Ishikawa (cell line): ENCODE results near the gene AIMP2.

Source experiments
- CEBPB ChIP-seq: IDR thresholded peaks from 2 replicates; pipeline ENCODE4 v1.6.1; 2012
- CREB1 ChIP-seq: IDR thresholded peaks from 2 replicates; pipeline ENCODE4 v1.6.1; 2012; ENCODE audit warnings: low read depth
- EGR1 ChIP-seq: IDR thresholded peaks from 2 replicates; pipeline ENCODE4 v1.6.1; 2012
- EP300 ChIP-seq: IDR thresholded peaks from 2 replicates; pipeline ENCODE4 v1.6.1; 2012; ENCODE audit warnings: borderline replicate concordance
- FOXM1 ChIP-seq: IDR thresholded peaks from 2 replicates; pipeline ENCODE4 v1.6.1; 2012; ENCODE audit warnings: low read depth, borderline replicate concordance
- NFIC ChIP-seq: IDR thresholded peaks from 2 replicates; pipeline ENCODE4 v1.6.1; 2012
- TCF12 ChIP-seq: IDR thresholded peaks from 2 replicates; pipeline ENCODE4 v1.6.1; 2012; ENCODE audit warnings: low read depth
- TEAD4 ChIP-seq: IDR thresholded peaks from 2 replicates; pipeline ENCODE4 v1.6.1; 2012
- YY1 ChIP-seq: IDR thresholded peaks from 2 replicates; pipeline ENCODE4 v1.6.1; 2012; ENCODE audit warnings: low read depth
- TF ChIP-seq, protein P1 (sequence below): IDR thresholded peaks from 2 replicates; pipeline ENCODE4 v1.6.1; 2012; ENCODE audit warnings: low read depth, mild to moderate bottlenecking
- TF ChIP-seq, protein P2 (sequence below): IDR thresholded peaks from 2 replicates; pipeline ENCODE4 v1.6.1; 2012
- TF ChIP-seq, protein P3 (sequence below): IDR thresholded peaks from 2 replicates; pipeline ENCODE4 v1.6.1; 2012

The AIMP2 gene

DNA sequence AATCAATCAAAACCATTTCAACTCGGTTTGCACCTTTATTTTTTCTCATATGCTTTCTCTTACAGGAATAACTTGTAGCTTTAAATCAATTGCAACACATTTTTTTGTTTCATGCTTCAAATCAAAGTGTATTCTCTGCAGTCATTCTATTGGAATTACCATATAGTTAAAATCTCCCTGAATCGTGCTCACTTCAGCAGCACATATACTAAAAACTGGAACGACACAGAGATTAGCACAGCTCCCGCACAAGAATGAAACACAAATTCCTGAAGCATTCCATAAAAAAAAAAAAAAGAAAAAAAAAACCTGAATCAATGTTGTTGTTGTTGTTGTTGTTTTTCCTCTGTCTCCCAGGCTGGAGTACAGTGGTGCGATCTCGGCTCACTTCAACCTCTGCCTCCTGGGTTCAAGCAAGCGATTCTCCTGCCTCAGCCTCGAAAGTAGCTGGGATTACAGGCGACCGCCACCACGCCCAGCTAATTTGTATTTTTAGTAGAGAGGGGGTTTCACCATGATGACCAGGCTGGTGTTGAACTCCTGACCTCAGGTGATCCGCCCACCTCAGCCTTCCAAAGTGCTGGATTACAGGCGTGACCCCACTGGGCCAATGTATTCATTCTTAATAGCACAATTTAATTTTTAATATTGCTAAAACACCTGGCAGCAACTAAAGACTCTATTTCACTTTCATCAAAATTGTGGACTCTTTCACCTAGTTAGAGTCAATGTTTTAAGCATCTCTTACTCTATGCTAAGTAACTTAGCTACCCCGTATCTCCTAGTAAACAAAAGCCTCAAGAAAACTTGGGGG lies 48.5 kb downstream of the AIMP2 start:
- TF ChIP-seq CREB1 (no peak), EGR1 (no peak), YY1 (no peak), CEBPB (no peak), FOXM1 (no peak), EP300 (no peak), TCF12 (no peak), NFIC (no peak)
- TF ChIP-seq, protein P1, sequence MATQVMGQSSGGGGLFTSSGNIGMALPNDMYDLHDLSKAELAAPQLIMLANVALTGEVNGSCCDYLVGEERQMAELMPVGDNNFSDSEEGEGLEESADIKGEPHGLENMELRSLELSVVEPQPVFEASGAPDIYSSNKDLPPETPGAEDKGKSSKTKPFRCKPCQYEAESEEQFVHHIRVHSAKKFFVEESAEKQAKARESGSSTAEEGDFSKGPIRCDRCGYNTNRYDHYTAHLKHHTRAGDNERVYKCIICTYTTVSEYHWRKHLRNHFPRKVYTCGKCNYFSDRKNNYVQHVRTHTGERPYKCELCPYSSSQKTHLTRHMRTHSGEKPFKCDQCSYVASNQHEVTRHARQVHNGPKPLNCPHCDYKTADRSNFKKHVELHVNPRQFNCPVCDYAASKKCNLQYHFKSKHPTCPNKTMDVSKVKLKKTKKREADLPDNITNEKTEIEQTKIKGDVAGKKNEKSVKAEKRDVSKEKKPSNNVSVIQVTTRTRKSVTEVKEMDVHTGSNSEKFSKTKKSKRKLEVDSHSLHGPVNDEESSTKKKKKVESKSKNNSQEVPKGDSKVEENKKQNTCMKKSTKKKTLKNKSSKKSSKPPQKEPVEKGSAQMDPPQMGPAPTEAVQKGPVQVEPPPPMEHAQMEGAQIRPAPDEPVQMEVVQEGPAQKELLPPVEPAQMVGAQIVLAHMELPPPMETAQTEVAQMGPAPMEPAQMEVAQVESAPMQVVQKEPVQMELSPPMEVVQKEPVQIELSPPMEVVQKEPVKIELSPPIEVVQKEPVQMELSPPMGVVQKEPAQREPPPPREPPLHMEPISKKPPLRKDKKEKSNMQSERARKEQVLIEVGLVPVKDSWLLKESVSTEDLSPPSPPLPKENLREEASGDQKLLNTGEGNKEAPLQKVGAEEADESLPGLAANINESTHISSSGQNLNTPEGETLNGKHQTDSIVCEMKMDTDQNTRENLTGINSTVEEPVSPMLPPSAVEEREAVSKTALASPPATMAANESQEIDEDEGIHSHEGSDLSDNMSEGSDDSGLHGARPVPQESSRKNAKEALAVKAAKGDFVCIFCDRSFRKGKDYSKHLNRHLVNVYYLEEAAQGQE = no peak
- TF ChIP-seq, protein P2, sequence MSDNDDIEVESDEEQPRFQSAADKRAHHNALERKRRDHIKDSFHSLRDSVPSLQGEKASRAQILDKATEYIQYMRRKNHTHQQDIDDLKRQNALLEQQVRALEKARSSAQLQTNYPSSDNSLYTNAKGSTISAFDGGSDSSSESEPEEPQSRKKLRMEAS = no peak
- TF ChIP-seq, protein P3, sequence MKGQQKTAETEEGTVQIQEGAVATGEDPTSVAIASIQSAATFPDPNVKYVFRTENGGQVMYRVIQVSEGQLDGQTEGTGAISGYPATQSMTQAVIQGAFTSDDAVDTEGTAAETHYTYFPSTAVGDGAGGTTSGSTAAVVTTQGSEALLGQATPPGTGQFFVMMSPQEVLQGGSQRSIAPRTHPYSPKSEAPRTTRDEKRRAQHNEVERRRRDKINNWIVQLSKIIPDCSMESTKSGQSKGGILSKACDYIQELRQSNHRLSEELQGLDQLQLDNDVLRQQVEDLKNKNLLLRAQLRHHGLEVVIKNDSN = no peak

DNA sequence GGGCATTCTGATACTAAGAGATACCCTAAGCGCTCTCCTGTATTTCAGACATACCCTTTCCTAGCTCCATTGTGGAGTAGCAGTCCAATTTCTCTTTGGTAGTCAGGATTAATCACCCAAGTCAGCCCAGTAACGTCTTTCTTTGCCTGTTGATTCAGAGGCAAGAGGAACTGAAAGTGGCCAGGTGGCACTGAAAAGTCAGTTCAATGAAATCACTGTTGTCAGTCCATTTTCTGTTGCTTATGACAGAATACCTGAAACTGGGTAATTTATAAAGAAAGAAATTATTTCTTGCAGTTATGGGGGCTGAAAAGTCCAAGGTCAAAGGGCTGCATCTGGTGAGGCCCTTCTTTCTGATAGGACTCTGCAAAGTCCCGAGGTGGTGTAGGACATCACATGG lies 62.3 kb downstream of the AIMP2 start:
- TF ChIP-seq FOXM1 (no peak), EGR1 (no peak), TEAD4 (no peak), NFIC (no peak), YY1 (no peak)
- TF ChIP-seq, protein P1 = no peak
